ENCODE measurements around the gene B3GALT4. TPM values are rescaled to one million over a fixed set of nuclear protein-coding genes. Genes with fewer than 3 reads are reported as not detected.

B3GALT4 gene
- total and polyA plus RNA-seq, 2 experiments from 2014 or later = 2.6 to 2.7 TPM

DNA sequence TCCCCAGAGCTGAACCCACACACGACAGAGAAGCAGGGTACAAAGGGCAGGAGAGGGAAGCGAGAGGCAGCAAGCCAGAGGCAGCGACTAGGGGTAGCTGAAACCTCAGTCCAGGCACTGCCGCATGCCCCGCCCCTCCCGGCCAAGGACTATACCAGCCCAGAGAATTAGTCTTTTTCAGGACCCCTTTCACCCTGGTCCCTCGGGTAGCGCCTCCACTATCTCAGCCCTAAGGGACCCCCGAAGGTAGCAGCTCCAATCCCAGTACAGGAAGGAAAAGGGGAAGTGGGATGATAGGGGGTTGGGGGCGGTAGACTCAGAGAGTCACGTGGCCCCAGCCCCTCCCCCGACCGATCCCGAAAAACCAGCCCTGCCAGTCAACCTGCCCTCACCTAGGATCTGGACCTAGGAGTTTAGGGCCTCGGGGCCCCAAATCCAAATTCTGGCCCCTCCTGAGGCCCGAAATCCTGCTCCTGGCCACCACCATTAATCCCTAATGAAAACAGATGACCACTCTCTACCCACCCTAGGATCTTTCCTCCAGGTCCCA lies 20.6 kb downstream of the B3GALT4 start:
- TF ChIP-seq EZH2 (IDR thresholded peaks at IDR 0.05; ENCODE audit: insufficient read depth, poor library complexity, severe bottlenecking) (no peak), EZH2phosphoT487 (IDR thresholded peaks at IDR 0.05; ENCODE audit: insufficient read depth, low read depth) (no peak)
- Histone ChIP-seq H3K36me3 (ENCODE audit: low read depth) (no peaks in the 10 kb centered on the region), H3K79me2 (ENCODE audit: insufficient read depth) (peaks cover 23% of the 10 kb centered on the region), H3K4me1 (ENCODE audit: insufficient read depth) (peaks cover 10% of the 10 kb centered on the region; the same call in 1 of the 2 replicates), H3K27ac (peak overlapping the region; percentile 97), H4K20me1 (ENCODE audit: insufficient read depth) (no peaks in the 10 kb centered on the region), H3K9me2 (ENCODE audit: insufficient read depth) (no peaks in the 10 kb centered on the region), H3K9ac (peak overlapping the region; percentile 95), H3K9me3 (ENCODE audit: low read depth) (no peaks in the 10 kb centered on the region), H2AFZ (peak overlapping the region; percentile 45; the same call in 1 of the 2 replicates), H3K4me3 (peak overlapping the region; percentile 96), H3K27me3 (replicated peaks; ENCODE audit: insufficient read depth) (no peaks in the 10 kb centered on the region), H3F3A (ENCODE audit: insufficient read depth) (peaks cover 13% of the 10 kb centered on the region), H3K4me2 (ENCODE audit: unreplicated experiment) (peak overlapping the region; percentile 83)
- 24 to 40% methylated on average over 11 to 16 of the region's 16 CpGs for WGBS, 2 experiments (ENCODE audit: low coverage in 1 of 2, low lambda C conversion rate in 2 of 2, missing lambda C conversion rate in 2 of 2)
- in situ Hi-C loops (cut with MboI) = no loop called here
- DNase-seq = no peak

DNA sequence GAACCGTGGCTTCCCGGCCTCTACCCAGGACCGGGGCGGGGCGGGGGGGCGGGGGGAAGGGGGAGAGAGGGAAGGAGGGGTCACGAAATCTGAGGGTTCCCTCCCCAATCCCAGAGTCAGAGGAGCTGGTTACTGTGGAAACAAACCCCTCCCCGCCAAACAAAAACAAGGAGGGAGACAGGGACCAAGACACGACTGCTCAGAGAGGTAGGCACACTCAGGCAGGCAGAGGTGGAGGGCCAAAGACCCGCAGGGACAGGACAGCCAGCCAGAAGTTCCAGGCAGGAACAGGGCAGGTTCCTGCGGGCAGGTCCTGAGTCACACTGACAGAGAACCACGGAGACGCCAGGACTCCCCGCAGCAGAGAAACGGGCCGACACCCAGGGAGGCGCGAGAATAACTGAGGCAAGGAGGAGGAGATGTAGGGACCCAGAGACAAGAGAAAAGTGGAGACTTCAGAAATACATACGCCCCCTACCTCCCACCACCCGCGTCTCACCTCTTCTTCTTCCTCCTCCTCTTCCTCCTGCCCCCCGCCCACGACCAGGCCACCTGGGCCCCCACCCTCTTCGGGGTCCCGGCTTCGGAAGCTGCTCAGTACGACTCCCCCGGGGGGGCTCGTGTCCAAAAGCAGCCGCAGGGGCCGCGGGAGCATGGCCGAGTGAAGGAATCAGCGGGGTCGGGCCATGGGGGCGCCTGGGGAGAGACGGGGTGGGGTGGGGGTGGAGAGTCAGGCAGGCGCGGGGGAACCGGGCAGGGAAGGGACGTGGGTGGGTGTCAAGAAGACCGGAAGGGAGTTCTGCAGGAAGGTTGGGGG lies 21.2 kb downstream of the B3GALT4 start:
- peak; percentile 89 for DNase-seq
- H3K4me2 ChIP-seq (ENCODE audit: unreplicated experiment) = peak overlapping the region; percentile 92
- H3K36me3 ChIP-seq (ENCODE audit: low read depth) = peaks cover under 1% of the 10 kb centered on the region; the same call in 1 of the 2 replicates
- H3F3A ChIP-seq (ENCODE audit: insufficient read depth) = peaks cover 13% of the 10 kb centered on the region
- H4K20me1 ChIP-seq (ENCODE audit: insufficient read depth) = no peaks in the 10 kb centered on the region
- H2AFZ ChIP-seq = peak overlapping the region; percentile 62
- H3K27me3 ChIP-seq (replicated peaks; ENCODE audit: insufficient read depth) = no peaks in the 10 kb centered on the region
- H3K79me2 ChIP-seq (ENCODE audit: insufficient read depth) = peaks cover 29% of the 10 kb centered on the region
- TF ChIP-seq EZH2phosphoT487 (IDR thresholded peaks at IDR 0.05; ENCODE audit: insufficient read depth, low read depth) (no peak), EZH2 (IDR thresholded peaks at IDR 0.05; ENCODE audit: insufficient read depth, poor library complexity, severe bottlenecking) (no peak)
- H3K9ac ChIP-seq = peak overlapping the region; percentile 95
- H3K9me2 ChIP-seq (ENCODE audit: insufficient read depth) = no peaks in the 10 kb centered on the region
- H3K4me3 ChIP-seq = peak overlapping the region; percentile 96
- in situ Hi-C loops (cut with MboI) = no loop called here
- peak overlapping the region; percentile 97 for H3K27ac ChIP-seq
- no peaks in the 10 kb centered on the region for H3K9me3 ChIP-seq (ENCODE audit: low read depth)
- H3K4me1 ChIP-seq (ENCODE audit: insufficient read depth) = peaks cover 10% of the 10 kb centered on the region; the same call in 1 of the 2 replicates
- 0 to 2% methylated on average over 22 to 42 of the region's 42 CpGs for WGBS, 2 experiments (ENCODE audit: low coverage in 1 of 2, low lambda C conversion rate in 2 of 2, missing lambda C conversion rate in 2 of 2)

DNA sequence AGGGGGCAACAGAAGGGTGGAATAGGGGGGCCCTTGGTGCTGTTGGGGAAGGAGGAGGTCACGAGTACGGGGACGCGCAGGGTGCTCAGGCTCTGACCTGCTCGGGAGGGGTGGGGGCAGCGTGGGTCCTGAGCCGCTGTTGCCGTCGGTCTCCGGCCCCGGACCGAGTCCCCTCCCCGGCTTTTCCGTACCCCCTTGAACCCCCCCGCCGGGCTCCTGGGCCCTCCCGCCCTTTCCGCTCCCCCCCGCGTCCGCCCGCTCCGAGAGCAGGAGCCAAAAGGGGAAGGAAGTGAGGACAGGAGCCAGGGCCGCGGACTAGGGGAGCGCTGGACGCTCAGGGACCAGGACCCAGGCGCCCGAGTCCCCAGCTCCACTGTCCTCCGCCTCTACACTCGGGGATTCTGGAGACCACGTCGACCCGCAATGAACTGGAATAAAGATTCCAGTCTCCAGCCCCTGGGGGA lies 21.9 kb downstream of the B3GALT4 start, which contains the start of gene RGL2:
Gene RGL2 (minus strand): TSS at position 170 of the 464 bp plus-strand sequence. CDS start 332 bp downstream, outside the sequence.
- DNase-seq = peak; percentile 79
- Histone ChIP-seq H3K9me2 (ENCODE audit: insufficient read depth) (no peaks in the 10 kb centered on the region), H3K4me1 (ENCODE audit: insufficient read depth) (peaks cover 10% of the 10 kb centered on the region; the same call in 1 of the 2 replicates), H3K36me3 (ENCODE audit: low read depth) (peaks cover 6% of the 10 kb centered on the region; the same call in 1 of the 2 replicates), H3K79me2 (ENCODE audit: insufficient read depth) (peaks cover 36% of the 10 kb centered on the region), H3K4me3 (peak within 1 kb of the TSS; percentile 96), H3K9ac (peak within 1 kb of the TSS; percentile 95), H3K27me3 (replicated peaks; ENCODE audit: insufficient read depth) (no peaks in the 10 kb centered on the region), H4K20me1 (ENCODE audit: insufficient read depth) (no peaks in the 10 kb centered on the region), H3F3A (ENCODE audit: insufficient read depth) (peaks cover 13% of the 10 kb centered on the region), H2AFZ (peak within 1 kb of the TSS; percentile 80), H3K9me3 (ENCODE audit: low read depth) (no peaks in the 10 kb centered on the region), H3K27ac (peak within 1 kb of the TSS; percentile 97), H3K4me2 (ENCODE audit: unreplicated experiment) (peak within 1 kb of the TSS; percentile 92)
- in situ Hi-C loops (cut with MboI) = no loop called here
- WGBS, 2 experiments (ENCODE audit: low coverage in 1 of 2, low lambda C conversion rate in 2 of 2, missing lambda C conversion rate in 2 of 2) = 2 to 3% methylated on average over 11 to 30 of the region's 34 CpGs
- TF ChIP-seq EZH2 (IDR thresholded peaks at IDR 0.05; ENCODE audit: insufficient read depth, poor library complexity, severe bottlenecking) = no peak
- TF ChIP-seq EZH2phosphoT487 (IDR thresholded peaks at IDR 0.05; ENCODE audit: insufficient read depth, low read depth) = no peak

DNA sequence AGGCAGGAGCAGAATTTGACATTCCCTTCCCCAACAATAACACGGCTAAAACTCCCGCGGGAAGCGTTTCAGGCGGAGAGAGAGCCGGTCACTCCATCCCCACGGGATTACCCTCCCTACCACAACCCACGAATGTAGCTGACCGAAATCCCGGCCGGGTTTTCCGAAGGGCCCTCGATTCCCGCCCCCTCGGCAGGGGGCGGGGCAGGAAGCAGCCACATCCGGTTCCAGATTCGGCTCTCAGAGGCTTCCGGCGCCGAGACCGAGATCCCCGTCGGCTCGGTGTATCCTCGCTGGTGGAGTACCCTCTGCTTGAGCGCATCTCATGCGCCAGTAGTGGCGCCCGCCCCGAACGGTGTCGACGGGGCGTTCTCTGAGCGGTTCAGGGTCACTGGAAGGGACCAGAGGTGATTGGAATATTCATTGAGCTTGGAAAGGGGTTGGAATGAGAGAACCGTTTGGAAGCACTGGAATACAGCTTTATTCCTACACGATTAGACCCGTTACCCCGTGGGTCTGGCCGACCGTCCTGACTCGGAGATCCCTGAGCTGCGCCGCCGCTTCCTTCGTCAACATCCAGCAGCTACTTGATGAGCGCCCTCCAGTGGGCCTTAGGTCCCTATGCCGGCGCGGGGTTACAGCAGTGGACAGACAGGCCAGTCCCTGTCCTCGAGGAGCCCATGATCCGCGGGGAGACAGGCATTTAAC lies 22.5 kb downstream of the B3GALT4 start:
- WGBS, 2 experiments (ENCODE audit: low coverage in 1 of 2, low lambda C conversion rate in 2 of 2, missing lambda C conversion rate in 2 of 2) = 1% methylated on average over 54 of the region's 54 CpGs
- peak overlapping the region; percentile 97 for H3K27ac ChIP-seq
- peaks cover 13% of the 10 kb centered on the region for H3F3A ChIP-seq (ENCODE audit: insufficient read depth)
- no peaks in the 10 kb centered on the region for H3K9me2 ChIP-seq (ENCODE audit: insufficient read depth)
- H3K9me3 ChIP-seq (ENCODE audit: low read depth) = no peaks in the 10 kb centered on the region
- in situ Hi-C loops (cut with MboI) = no loop called here
- H2AFZ ChIP-seq = peak overlapping the region; percentile 80
- H3K4me1 ChIP-seq (ENCODE audit: insufficient read depth) = peaks cover 10% of the 10 kb centered on the region; the same call in 1 of the 2 replicates
- H4K20me1 ChIP-seq (ENCODE audit: insufficient read depth) = no peaks in the 10 kb centered on the region
- peaks cover 6% of the 10 kb centered on the region; the same call in 1 of the 2 replicates for H3K36me3 ChIP-seq (ENCODE audit: low read depth)
- no peaks in the 10 kb centered on the region for H3K27me3 ChIP-seq (replicated peaks; ENCODE audit: insufficient read depth)
- TF ChIP-seq EZH2phosphoT487 (IDR thresholded peaks at IDR 0.05; ENCODE audit: insufficient read depth, low read depth) (no peak), EZH2 (IDR thresholded peaks at IDR 0.05; ENCODE audit: insufficient read depth, poor library complexity, severe bottlenecking) (no peak)
- H3K9ac ChIP-seq = peak overlapping the region; percentile 95
- DNase-seq = peak; percentile 98
- peak overlapping the region; percentile 92 for H3K4me2 ChIP-seq (ENCODE audit: unreplicated experiment)
- H3K79me2 ChIP-seq (ENCODE audit: insufficient read depth) = peaks cover 42% of the 10 kb centered on the region
- H3K4me3 ChIP-seq = peak overlapping the region; percentile 96

Data from GM23248 (cell line).